Subcutaneous abdominal adipose tissue (tissue), 5 donors: ENCODE data around the gene ENO3.
A peak's percentile ranks its signal among the peaks of the same experiment; 100 is the strongest.

Experiments
- H3K27ac ChIP-seq: one replicate; pipeline ENCODE4 v1.7.0; 2013; ENCODE audit warnings: low read depth, mild to moderate bottlenecking, inconsistent platforms, low read length, moderate library complexity
- H3K27me3 ChIP-seq, 5 donors: one replicate each; pipeline ENCODE4 v1.7.0; 2013; ENCODE audit warnings: low read length in 5 of 5, inconsistent platforms in 1 of 5; ENCODE audit not compliant: control insufficient read depth in 5 of 5, insufficient read depth in 4 of 5
- H3K36me3 ChIP-seq, 5 donors: one replicate each; pipeline ENCODE4 v1.7.0; 2013; ENCODE audit warnings: low read length in 5 of 5; ENCODE audit not compliant: control insufficient read depth in 5 of 5, insufficient read depth in 5 of 5
- H3K4me1 ChIP-seq, 5 donors: one replicate each; pipeline ENCODE4 v1.7.0; 2013; ENCODE audit warnings: low read length in 5 of 5, mild to moderate bottlenecking in 3 of 5, moderate library complexity in 1 of 5; ENCODE audit not compliant: control insufficient read depth in 5 of 5, insufficient read depth in 5 of 5
- H3K4me3 ChIP-seq, 5 donors: one replicate each; pipeline ENCODE4 v1.7.0; 2013; ENCODE audit warnings: low read length in 5 of 5, low read depth in 1 of 5
- H3K9ac ChIP-seq, 5 donors: one replicate each; pipeline ENCODE4 v1.7.0; 2013; ENCODE audit warnings: low read length in 5 of 5, mild to moderate bottlenecking in 4 of 5, moderate library complexity in 3 of 5
- H3K9me3 ChIP-seq, 5 donors: one replicate each; pipeline ENCODE4 v1.7.0; 2013; ENCODE audit warnings: low read length in 5 of 5; ENCODE audit not compliant: control insufficient read depth in 5 of 5
- donor health status: healthy.
- donor health status: healthy.
- donor health status: healthy.
- donor health status: healthy.
- donor health status: healthy.

The ENO3 gene

GRCh38 chr17:4935650-4936049, 15.3 kb upstream of the ENO3 start:
- Histone ChIP-seq H3K4me1 (peaks cover 11 to 32% (median 28%) of the 10 kb centered on the region in 5 donors), H3K4me3 (no peak overlapping the region), H3K36me3 (peaks cover 0 to 31% (median 26%) of the 10 kb centered on the region in 5 donors), H3K9ac (no peak overlapping the region), H3K27me3 (no peaks in the 10 kb centered on the region), H3K9me3 (no peaks in the 10 kb centered on the region), H3K27ac (no peak overlapping the region)

DNA sequence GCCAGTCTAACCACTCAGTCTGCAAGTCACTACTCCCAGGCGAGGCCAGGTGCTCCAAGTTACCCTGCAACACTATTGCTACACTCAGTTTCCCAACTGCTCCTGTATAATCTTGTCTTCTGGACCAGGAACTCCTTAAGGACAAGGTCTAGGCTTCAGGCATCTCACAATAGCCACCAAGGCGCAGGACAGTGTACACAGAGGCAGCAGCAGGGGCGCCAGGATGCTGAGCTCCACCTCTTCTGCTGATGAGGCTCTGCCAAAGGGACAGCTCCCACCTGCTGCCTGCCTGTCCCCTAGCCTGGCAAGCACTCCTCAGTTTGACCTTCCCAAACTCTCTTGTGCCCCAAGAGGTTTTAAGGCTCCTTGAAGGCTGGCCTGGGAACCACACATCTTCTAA, 14.5 kb upstream of the ENO3 start:
- H3K4me3 ChIP-seq: no peak overlapping the region
- H3K36me3 ChIP-seq: peaks cover 0 to 31% (median 26%) of the 10 kb centered on the region in 5 donors
- H3K4me1 ChIP-seq: peaks cover 11 to 39% (median 36%) of the 10 kb centered on the region in 5 donors
- H3K27me3 ChIP-seq: no peaks in the 10 kb centered on the region
- H3K9ac ChIP-seq: no peak overlapping the region
- H3K27ac ChIP-seq: no peak overlapping the region
- no peaks in the 10 kb centered on the region for H3K9me3 ChIP-seq

DNA sequence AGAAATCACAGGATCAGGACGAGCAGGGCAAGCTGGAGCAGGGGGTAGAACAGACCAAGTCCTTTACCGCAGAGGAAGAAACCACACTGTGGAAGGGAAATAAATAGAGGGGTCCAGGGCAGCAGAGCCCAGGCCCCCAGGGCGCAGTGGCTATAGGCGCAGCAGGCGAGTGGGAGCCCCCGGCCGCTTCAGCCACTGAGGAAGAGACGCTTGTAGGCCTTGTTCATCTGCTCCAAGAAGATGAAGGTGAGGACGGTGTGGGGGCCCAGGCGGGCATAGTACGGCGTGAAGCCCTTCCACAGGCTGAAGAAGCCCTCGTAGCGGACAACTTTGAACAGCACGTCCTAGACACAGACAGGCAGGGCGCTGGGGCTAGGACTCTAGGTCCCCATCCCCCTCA, 13.4 kb upstream of the ENO3 start:
- Histone ChIP-seq H3K27ac (no peak overlapping the region), H3K9ac (peak overlapping the region in 1 of 5 donors; percentile 91)

GRCh38 chr17:4938069-4938491, 12.8 kb upstream of the ENO3 start:
- Histone ChIP-seq H3K4me1 (peaks cover 11 to 47% (median 39%) of the 10 kb centered on the region in 5 donors), H3K27ac (no peak overlapping the region), H3K4me3 (no peak overlapping the region), H3K36me3 (peaks cover 0 to 43% (median 39%) of the 10 kb centered on the region in 5 donors), H3K9ac (peak overlapping the region in 2 of 5 donors; percentile 89 to 91), H3K27me3 (no peaks in the 10 kb centered on the region), H3K9me3 (no peaks in the 10 kb centered on the region)

More for the DNA sequence above, 13.4 kb upstream of the ENO3 start:
- Histone ChIP-seq H3K9me3 (no peaks in the 10 kb centered on the region), H3K4me3 (no peak overlapping the region), H3K27me3 (no peaks in the 10 kb centered on the region), H3K4me1 (peaks cover 11 to 43% (median 39%) of the 10 kb centered on the region in 5 donors), H3K36me3 (peaks cover 0 to 38% (median 33%) of the 10 kb centered on the region in 5 donors)

- Histone ChIP-seq H3K9ac (peak overlapping the region; percentile 73 to 98 (median 89)), H3K4me1 (peaks cover 11 to 52% (median 38%) of the 10 kb centered on the region in 5 donors), H3K27me3 (no peaks in the 10 kb centered on the region), H3K4me3 (peak overlapping the region; percentile 89 to 91 (median 90)), H3K27ac (peak overlapping the region; percentile 93), H3K36me3 (peaks cover 0 to 50% (median 46%) of the 10 kb centered on the region in 5 donors), H3K9me3 (no peaks in the 10 kb centered on the region)
These were observed 12.0 kb upstream of the ENO3 start for GRCh38 chr17:4938688-4939545.

- Histone ChIP-seq H3K27me3 (no peaks in the 10 kb centered on the region), H3K4me3 (peak overlapping the region; percentile 89 to 91 (median 90)), H3K9me3 (no peaks in the 10 kb centered on the region), H3K27ac (peak overlapping the region; percentile 93), H3K4me1 (peaks cover 11 to 49% (median 36%) of the 10 kb centered on the region in 5 donors), H3K9ac (peak overlapping the region; percentile 73 to 98 (median 89)), H3K36me3 (peaks cover 0 to 55% (median 51%) of the 10 kb centered on the region in 5 donors)
These were observed 11.4 kb upstream of the ENO3 start for GRCh38 chr17:4939546-4939795.

GRCh38 chr17:4939796-4940554, 10.9 kb upstream of the ENO3 start, which contains the start of the genes RNF167 and SLC25A11:
TSS of gene RNF167 (plus strand) at chr17:4940268. CDS start at chr17:4940910, 642 bp downstream.
TSS of gene SLC25A11 (minus strand) at chr17:4940046. CDS start at chr17:4939910, 136 bp downstream.
- Histone ChIP-seq H3K27me3 (no peaks in the 10 kb centered on the region), H3K27ac (peak within 1 kb of the TSS; percentile 93), H3K4me1 (peaks cover 11 to 51% (median 38%) of the 10 kb centered on the region in 5 donors), H3K36me3 (peaks cover 0 to 60% (median 56%) of the 10 kb centered on the region in 5 donors), H3K4me3 (peak within 1 kb of the TSS; percentile 89 to 91 (median 90)), H3K9ac (peak within 1 kb of the TSS; percentile 81 to 98 (median 97)), H3K9me3 (no peaks in the 10 kb centered on the region)

DNA sequence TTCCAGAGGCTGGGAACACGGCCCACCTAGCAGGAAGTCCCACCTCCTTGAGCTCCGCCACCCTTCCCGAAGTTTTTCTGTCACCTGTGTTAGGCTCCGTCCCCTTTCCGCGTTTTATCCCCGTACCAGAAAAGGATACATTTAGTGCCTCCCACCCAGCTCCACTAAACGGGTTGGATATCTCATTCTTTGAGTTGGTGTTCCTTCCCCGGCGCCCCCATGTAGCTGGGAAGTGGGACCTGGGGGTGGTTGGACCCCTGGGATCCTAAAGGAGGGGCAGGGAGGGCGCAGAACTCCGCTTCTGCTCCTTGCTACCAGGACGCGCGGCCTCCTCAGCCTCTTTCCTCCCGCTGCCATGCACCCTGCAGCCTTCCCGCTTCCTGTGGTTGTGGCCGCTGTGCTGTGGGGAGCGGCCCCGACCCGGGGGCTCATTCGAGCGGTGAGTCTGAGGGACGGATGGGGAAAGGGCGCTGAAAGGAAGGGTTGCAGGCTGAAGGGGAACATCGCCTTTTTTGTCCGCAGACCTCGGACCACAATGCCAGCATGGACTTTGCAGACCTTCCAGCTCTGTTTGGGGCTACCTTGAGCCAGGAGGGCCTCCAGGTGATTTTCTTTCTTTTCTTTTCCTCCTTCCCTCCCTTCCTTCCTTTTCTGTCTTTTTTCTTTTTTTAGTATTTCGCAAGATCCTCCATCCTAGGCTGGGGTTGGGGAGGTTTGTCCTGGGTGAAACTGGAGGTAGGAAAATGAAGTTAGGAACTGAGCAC, 10.2 kb upstream of the ENO3 start:
- peaks cover 0 to 64% (median 62%) of the 10 kb centered on the region in 5 donors for H3K36me3 ChIP-seq
- H3K4me1 ChIP-seq: peaks cover 11 to 59% (median 46%) of the 10 kb centered on the region in 5 donors
- H3K9ac ChIP-seq: peak overlapping the region; percentile 81 to 98 (median 97)
- H3K4me3 ChIP-seq: peak overlapping the region; percentile 89 to 90 (median 90)
- no peaks in the 10 kb centered on the region for H3K9me3 ChIP-seq
- H3K27me3 ChIP-seq: no peaks in the 10 kb centered on the region
- H3K27ac ChIP-seq: peak overlapping the region; percentile 93

- Histone ChIP-seq H3K27ac (peak overlapping the region; percentile 93), H3K27me3 (no peaks in the 10 kb centered on the region), H3K36me3 (peaks cover 0 to 64% (median 62%) of the 10 kb centered on the region in 5 donors), H3K4me3 (peak overlapping the region; percentile 89 to 90 (median 90)), H3K9ac (peak overlapping the region in 4 of 5 donors; percentile 93 to 98 (median 97)), H3K4me1 (peaks cover 14 to 64% (median 51%) of the 10 kb centered on the region in 5 donors), H3K9me3 (no peaks in the 10 kb centered on the region)
These were observed 9.7 kb upstream of the ENO3 start for GRCh38 chr17:4941319-4941610.
